Activated B cell treated with CpG ODN at 0.5 μM for 24 hours (primary cell): ENCODE results near the gene PCNT. TPM values are rescaled to one million over a fixed set of nuclear protein-coding genes. Genes with fewer than 3 reads are reported as not detected.

Experiments used
- ATAC-seq: fragments of 200-7000 bp; cut with Tn5 transposase; one replicate; pipeline ENCODE4 v1.10.0; 2021; ENCODE audit warnings: low read depth, mild to moderate bottlenecking, moderate library complexity
- CTCF ChIA-PET: fragments of 350-600 bp; sonication (Branson Sonifier 250); formaldehyde crosslinking; loops from one replicate; lab custom pipeline; 2021; ENCODE audit warnings: antibody characterized with exemption; lab: Charles Lee
- POLR2A ChIA-PET: fragments of 350-600 bp; sonication (Branson Sonifier 250); formaldehyde crosslinking; loops from one replicate; lab custom pipeline; 2021; ENCODE audit warnings: antibody characterized with exemption; lab: Charles Lee
- DNase-seq: peaks from one replicate; pipeline ENCODE4 v3.0.0; 2022
- H3K27ac Mint-ChIP-seq: one replicate; pipeline ENCODE4 v1.8.0; 2020; ENCODE audit warnings: mixed read lengths
- H3K27me3 Mint-ChIP-seq: one replicate; pipeline ENCODE4 v1.8.0; 2021; ENCODE audit warnings: mixed read lengths
- H3K36me3 Mint-ChIP-seq: one replicate; pipeline ENCODE4 v1.8.0; 2021; ENCODE audit warnings: low read depth, mixed read lengths
- H3K4me1 Mint-ChIP-seq: one replicate; pipeline ENCODE4 v1.8.0; 2021; ENCODE audit warnings: mixed read lengths
- H3K4me3 Mint-ChIP-seq: one replicate; pipeline ENCODE4 v1.8.0; 2020; ENCODE audit warnings: mild to moderate bottlenecking, mixed read lengths
- H3K9me3 Mint-ChIP-seq: one replicate; pipeline ENCODE4 v1.8.0; 2020; ENCODE audit warnings: mixed read lengths
- CTCF ChIP-seq: fragments of 200-600 bp; IDR thresholded peaks from one replicate; pipeline ENCODE4 v1.8.0; 2022; ENCODE audit warnings: antibody characterized with exemption, mild to moderate bottlenecking
- intact Hi-C: fragments of 100-400 bp; cut with micrococcal nuclease; formaldehyde crosslinking; loops from one replicate; pipeline ENCODE4 v1.15.1; 2024
- total RNA-seq: library from RNA; stranded (reverse); gene quantifications from 2 replicates; pipeline ENCODE4 v1.2.3, GENCODE V29; 2022

The PCNT gene
- total RNA-seq, 1 donor from 2014 or later: 39.7 TPM

GRCh38 chr21:46346296-46347202 is 22.6 kb downstream of the PCNT start:
- ATAC-seq: no peak
- Mint-ChIP-seq H3K4me3 (no peak overlapping the region), H3K9me3 (no peaks in the 10 kb centered on the region), H3K27me3 (no peaks in the 10 kb centered on the region), H3K36me3 (peaks cover 75% of the 10 kb centered on the region), H3K4me1 (no peaks in the 10 kb centered on the region), H3K27ac (no peak overlapping the region)
- CTCF ChIA-PET: no interaction called here
- TF ChIP-seq CTCF: no peak
- intact Hi-C loops: no loop called here
- DNase-seq: no peak
- POLR2A ChIA-PET: no interaction called here

DNA sequence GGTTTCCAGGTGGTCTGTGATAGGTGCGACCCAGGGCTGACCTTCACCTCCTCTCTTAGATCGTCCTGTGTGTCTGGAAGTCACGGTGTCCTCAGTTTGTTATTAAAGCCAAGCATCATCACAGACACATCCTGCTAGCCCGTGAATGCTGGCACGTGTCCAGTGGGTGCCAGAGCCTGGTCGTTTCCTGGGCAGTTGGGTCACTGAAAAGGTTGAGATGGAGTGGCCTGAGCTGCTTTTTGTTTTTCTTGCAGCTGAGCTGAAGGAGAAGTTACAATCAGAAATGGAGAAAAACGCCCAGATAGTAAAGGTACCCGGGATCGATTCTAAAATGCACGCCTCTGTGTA is 23.2 kb downstream of the PCNT start:
- peaks cover 81% of the 10 kb centered on the region for H3K36me3 Mint-ChIP-seq
- no peak for TF ChIP-seq CTCF
- ChIA-PET POLR2A (no interaction called here), CTCF (no interaction called here)
- H3K27me3 Mint-ChIP-seq: no peaks in the 10 kb centered on the region
- intact Hi-C loops: no loop called here
- H3K27ac Mint-ChIP-seq: no peak overlapping the region
- H3K4me3 Mint-ChIP-seq: no peak overlapping the region
- DNase-seq (no peak), ATAC-seq (no peak)
- no peaks in the 10 kb centered on the region for H3K9me3 Mint-ChIP-seq
- no peaks in the 10 kb centered on the region for H3K4me1 Mint-ChIP-seq

- H3K4me1 Mint-ChIP-seq: no peaks in the 10 kb centered on the region
- peaks cover 84% of the 10 kb centered on the region for H3K36me3 Mint-ChIP-seq
- no peaks in the 10 kb centered on the region for H3K27me3 Mint-ChIP-seq
- ChIA-PET CTCF (no interaction called here), POLR2A (no interaction called here)
- intact Hi-C loops: no loop called here
- no peak for TF ChIP-seq CTCF
- no peaks in the 10 kb centered on the region for H3K9me3 Mint-ChIP-seq
- no peak for ATAC-seq
- no peak overlapping the region for H3K27ac Mint-ChIP-seq
- no peak for DNase-seq
- no peak overlapping the region for H3K4me3 Mint-ChIP-seq
These were observed 23.9 kb downstream of the PCNT start for GRCh38 chr21:46347791-46348381.

DNA sequence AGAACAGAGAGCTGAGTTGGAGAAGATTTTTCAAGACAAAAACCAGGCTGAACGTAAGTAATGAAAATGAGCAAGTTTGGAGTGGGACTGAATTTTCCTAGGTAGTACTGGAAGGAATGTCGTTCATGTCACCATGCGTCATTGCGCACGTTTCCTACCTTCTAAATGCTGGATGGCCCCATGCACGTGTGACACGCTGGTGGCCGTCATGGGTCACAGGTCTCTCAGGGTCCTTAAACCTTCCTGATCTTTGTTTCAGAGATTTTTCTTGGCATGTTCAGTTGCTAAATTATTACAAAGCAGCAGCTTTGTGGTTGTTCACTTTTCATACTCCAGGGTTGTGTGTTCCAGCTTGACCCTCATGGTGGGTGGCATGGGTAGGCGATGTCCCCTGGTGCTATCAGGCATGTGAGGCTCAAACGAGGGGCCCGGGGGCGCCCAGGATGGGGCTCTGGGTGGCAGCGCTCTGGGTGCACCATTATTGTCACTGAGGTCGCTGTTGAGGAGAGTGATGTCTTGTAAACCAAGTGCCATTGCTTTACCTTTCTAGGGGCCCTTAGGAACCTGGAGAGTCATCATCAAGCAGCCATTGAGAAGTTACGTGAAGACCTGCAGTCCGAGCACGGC is 25.3 kb downstream of the PCNT start:
- CTCF ChIA-PET: no interaction called here
- DNase-seq: no peak
- H3K4me3 Mint-ChIP-seq: no peak overlapping the region
- POLR2A ChIA-PET: no interaction called here
- intact Hi-C loops: no loop called here
- no peaks in the 10 kb centered on the region for H3K9me3 Mint-ChIP-seq
- ATAC-seq: no peak
- peaks cover 90% of the 10 kb centered on the region for H3K36me3 Mint-ChIP-seq
- TF ChIP-seq CTCF: no peak
- no peaks in the 10 kb centered on the region for H3K27me3 Mint-ChIP-seq
- no peaks in the 10 kb centered on the region for H3K4me1 Mint-ChIP-seq
- no peak overlapping the region for H3K27ac Mint-ChIP-seq

DNA sequence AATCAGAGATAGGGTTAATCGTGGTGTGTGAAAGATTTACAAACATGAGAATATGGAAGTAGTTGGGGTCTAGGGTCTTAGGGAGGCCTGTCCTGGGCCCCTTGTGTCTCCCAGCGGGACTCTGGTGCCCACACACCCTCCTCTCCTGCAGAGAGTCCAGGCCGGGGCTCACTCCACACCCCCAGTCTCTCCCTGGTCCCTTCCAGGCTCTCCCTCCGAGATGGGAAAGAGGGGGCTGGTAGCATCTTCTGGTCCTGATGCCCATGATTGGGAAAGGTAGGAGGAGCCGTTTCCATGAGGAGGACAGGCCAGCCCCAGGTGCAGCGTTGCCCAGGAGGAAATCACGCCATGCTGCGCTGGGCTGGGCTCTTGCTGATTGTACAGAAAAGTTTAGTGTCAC is 26.6 kb downstream of the PCNT start:
- no peak overlapping the region for H3K27ac Mint-ChIP-seq
- ChIA-PET POLR2A (no interaction called here), CTCF (no interaction called here)
- ATAC-seq (no peak), DNase-seq (no peak)
- no peaks in the 10 kb centered on the region for H3K9me3 Mint-ChIP-seq
- no peaks in the 10 kb centered on the region for H3K27me3 Mint-ChIP-seq
- H3K4me3 Mint-ChIP-seq: no peak overlapping the region
- intact Hi-C loops: no loop called here
- H3K36me3 Mint-ChIP-seq: peaks cover 96% of the 10 kb centered on the region
- TF ChIP-seq CTCF: no peak
- no peaks in the 10 kb centered on the region for H3K4me1 Mint-ChIP-seq
